T-cell (primary cell): Measurements from ENCODE around the gene POLR3H. TPM values are rescaled to one million over a fixed set of nuclear protein-coding genes. Genes with fewer than 3 reads are reported as not detected.

Source experiments
- ATAC-seq, 4 experiments: fragments of 200-7000 bp in 3 of 4; fragments of 150-1000 bp in 1 of 4; cut with Tn5 transposase; replicated peaks in 1 of 4; 1 replicate in 3 of 4; 2 replicates in 1 of 4; pipeline ENCODE4 v1.10.0; 2021; ENCODE audit warnings: moderate library complexity in 3 of 4, mild to moderate bottlenecking in 2 of 4, moderate number of reproducible peaks in 1 of 4
- CTCF ChIA-PET, 2 donors: fragments of 300-600 bp; sonication (Branson Sonifier 250); formaldehyde crosslinking; loops; one replicate each; lab custom pipeline; 2022; ENCODE audit warnings: antibody characterized with exemption in 2 of 2; lab: Charles Lee
- POLR2A ChIA-PET, 2 donors: fragments of 300-600 bp; sonication (Branson Sonifier 250); formaldehyde crosslinking; loops; one replicate each; lab custom pipeline; 2022; ENCODE audit warnings: antibody characterized with exemption in 2 of 2; lab: Charles Lee
- DNase-seq, 35 experiments: peaks; one replicate each; pipeline versions ENCODE4 v3.0.0 to v3.0.0-alpha.2; 2013 to 2023
- H3K27ac ChIP-seq: one replicate; pipeline ENCODE4 v1.5.1; 2013; ENCODE audit warnings: low read length
- H3K27me3 ChIP-seq, 2 experiments: replicated peaks in 1 of 2; 1 replicate in 1 of 2; 2 replicates in 1 of 2; pipeline versions ENCODE4 v1.6.1 to v1.7.0; 2013; ENCODE audit warnings: low read length in 1 of 2, mixed read lengths in 1 of 2; ENCODE audit not compliant: control insufficient read depth in 2 of 2, insufficient read depth in 2 of 2; ENCODE audit errors: extremely low read depth in 1 of 2
- H3K36me3 ChIP-seq, 2 donors: 1 replicate in 1 of 2; 2 replicates in 1 of 2; pipeline versions ENCODE4 v1.6.1 to v1.7.0; 2013; ENCODE audit warnings: low read length in 1 of 2; ENCODE audit not compliant: control insufficient read depth in 2 of 2, insufficient read depth in 1 of 2; ENCODE audit errors: extremely low read depth in 1 of 2
- H3K4me1 ChIP-seq, 2 experiments: 1 replicate in 1 of 2; 2 replicates in 1 of 2; pipeline versions ENCODE4 v1.6.1 to v1.7.0; 2013; ENCODE audit warnings: low read length in 2 of 2, mixed read lengths in 1 of 2; ENCODE audit not compliant: insufficient read depth in 2 of 2, control insufficient read depth in 1 of 2; ENCODE audit errors: extremely low read depth in 1 of 2
- H3K4me3 ChIP-seq, 2 donors: 1 replicate in 1 of 2; 2 replicates in 1 of 2; pipeline versions ENCODE4 v1.5.1 to v1.7.0; 2013; ENCODE audit warnings: mild to moderate bottlenecking in 2 of 2, low read length in 1 of 2, moderate library complexity in 1 of 2; ENCODE audit not compliant: control insufficient read depth in 1 of 2; ENCODE audit errors: extremely low read depth in 1 of 2
- H3K9me3 ChIP-seq: 2 replicates; pipeline ENCODE4 v1.7.0; 2013
- H3K27ac Mint-ChIP-seq, 2 donors: one replicate each; pipeline ENCODE4 v1.8.0; 2020 to 2021; ENCODE audit warnings: mild to moderate bottlenecking in 2 of 2, mixed read lengths in 2 of 2
- H3K27me3 Mint-ChIP-seq, 2 donors: one replicate each; pipeline ENCODE4 v1.8.0; 2021 to 2022; ENCODE audit warnings: mixed read lengths in 2 of 2
- H3K36me3 Mint-ChIP-seq: one replicate; pipeline ENCODE4 v1.8.0; 2021; ENCODE audit warnings: mixed read lengths
- H3K4me1 Mint-ChIP-seq, 3 donors: one replicate each; pipeline ENCODE4 v1.8.0; 2020 to 2022; ENCODE audit warnings: mixed read lengths in 3 of 3, mild to moderate bottlenecking in 1 of 3
- H3K4me3 Mint-ChIP-seq, 3 donors: one replicate each; pipeline ENCODE4 v1.8.0; 2020 to 2022; ENCODE audit warnings: mild to moderate bottlenecking in 3 of 3, mixed read lengths in 3 of 3, moderate library complexity in 3 of 3
- H3K9me3 Mint-ChIP-seq, 3 donors: one replicate each; pipeline ENCODE4 v1.8.0; 2020 to 2022; ENCODE audit warnings: mixed read lengths in 3 of 3
- WGBS: methylation state at CpG from one replicate; pipeline ENCODE4 v1.1.5; 2013; ENCODE audit warnings: missing lambda C conversion rate; ENCODE audit not compliant: insufficient coverage; 5-methylcytosine and 5-hydroxymethylcytosine counted together
- total RNA-seq, 35 experiments: library from RNA in 6 of 35; stranded (reverse) in 6 of 35; fragments of 120-200 nt in 1 of 35; gene quantifications; one replicate each; pipeline versions ENCODE4 v1.2.1 to v1.2.4 and lab custom pipeline; 2013 to 2026

The POLR3H gene
- total RNA-seq, 5 donors from 2014 or later (not counting 1 experiment from before 2014, with no cell fraction given) = 20.6 to 57.7 (median 44.9) TPM

GRCh38 chr22:41542224-41542623 is 2.0 kb downstream of the POLR3H start:
- WGBS = 100% methylated on average over 4 of the region's 4 CpGs
- H3K27ac ChIP-seq = no peak overlapping the region

GRCh38 chr22:41541484-41541883 is 2.8 kb downstream of the POLR3H start:
- H3K36me3 ChIP-seq = peaks cover 5 to 12% of the 10 kb centered on the region in 2 donors
- no peak overlapping the region for H3K27ac ChIP-seq
- no peak for ATAC-seq
- peaks cover 10 to 30% of the 10 kb centered on the region in 2 experiments for H3K4me1 ChIP-seq
- Mint-ChIP-seq H3K27ac (peak overlapping the region; percentile 6 to 7), H3K4me1 (peaks cover 38 to 46% (median 43%) of the 10 kb centered on the region in 3 donors), H3K27me3 (no peaks in the 10 kb centered on the region), H3K9me3 (no peaks in the 10 kb centered on the region), H3K36me3 (peaks cover 6% of the 10 kb centered on the region), H3K4me3 (peak overlapping the region; percentile 4 to 17 (median 5))
- ChIA-PET POLR2A (interaction anchor here in 1 of 2 donors (0.6 kb wide), 1 partner anchor 65 kb away, joined by 3 read pairs; no protein-coding TSS in a partner anchor), CTCF (interaction anchor here in 1 of 2 donors (0.6 kb wide), 1 partner anchor 912 kb away, joined by 5 read pairs; no protein-coding TSS in a partner anchor)
- no peak overlapping the region for H3K4me3 ChIP-seq
- no peak for DNase-seq
- H3K27me3 ChIP-seq = no peaks in the 10 kb centered on the region
- H3K9me3 ChIP-seq = no peaks in the 10 kb centered on the region
- 61% methylated on average over 3 of the region's 3 CpGs for WGBS

More at GRCh38 chr22:41542224-41542623, 2.0 kb downstream of the POLR3H start:
- DNase-seq (no peak), ATAC-seq (no peak)
- ChIA-PET CTCF (no interaction called here), POLR2A (interaction anchor here (0.6 kb wide), 2 partner anchors 64 kb away, joined by 3 to 12 read pairs; no protein-coding TSS in a partner anchor)
- Mint-ChIP-seq H3K9me3 (no peaks in the 10 kb centered on the region), H3K27ac (peak overlapping the region; percentile 70 to 87), H3K27me3 (no peaks in the 10 kb centered on the region), H3K4me3 (peak overlapping the region; percentile 93 to 99 (median 95)), H3K4me1 (peaks cover 38 to 46% (median 43%) of the 10 kb centered on the region in 3 donors), H3K36me3 (peaks cover 6% of the 10 kb centered on the region)
- Histone ChIP-seq H3K36me3 (peaks cover 5 to 12% of the 10 kb centered on the region in 2 donors), H3K27me3 (no peaks in the 10 kb centered on the region), H3K4me3 (no peak overlapping the region), H3K4me1 (peaks cover 10 to 30% of the 10 kb centered on the region in 2 experiments), H3K9me3 (no peaks in the 10 kb centered on the region)

GRCh38 chr22:41540365-41540764 is 3.9 kb downstream of the POLR3H start:
- H3K36me3 Mint-ChIP-seq = peaks cover 6% of the 10 kb centered on the region
- H3K27me3 ChIP-seq = no peaks in the 10 kb centered on the region
- peaks cover 10 to 29% of the 10 kb centered on the region in 2 experiments for H3K4me1 ChIP-seq
- WGBS = 100% methylated on average over 2 of the region's 7 CpGs
- H3K27ac ChIP-seq = no peak overlapping the region
- peaks cover 36 to 43% (median 43%) of the 10 kb centered on the region in 3 donors for H3K4me1 Mint-ChIP-seq
- ATAC-seq (no peak), DNase-seq (no peak)
- H3K27ac Mint-ChIP-seq = peak overlapping the region; percentile 5 to 36
- H3K4me3 ChIP-seq = no peak overlapping the region
- H3K4me3 Mint-ChIP-seq = no peak overlapping the region
- H3K36me3 ChIP-seq = peaks cover 5 to 12% of the 10 kb centered on the region in 2 donors
- CTCF ChIA-PET = no interaction called here
- H3K9me3 ChIP-seq = no peaks in the 10 kb centered on the region
- H3K9me3 Mint-ChIP-seq = no peaks in the 10 kb centered on the region
- POLR2A ChIA-PET = no interaction called here
- no peaks in the 10 kb centered on the region for H3K27me3 Mint-ChIP-seq

- POLR2A ChIA-PET = no interaction called here
Observed at GRCh38 chr22:41540006-41540315, 4.3 kb downstream of the POLR3H start.

GRCh38 chr22:41539146-41540005 is 4.9 kb downstream of the POLR3H start:
- H3K9me3 ChIP-seq = no peaks in the 10 kb centered on the region
- H3K9me3 Mint-ChIP-seq = no peaks in the 10 kb centered on the region
- peaks cover 26 to 37% (median 36%) of the 10 kb centered on the region in 3 donors for H3K4me1 Mint-ChIP-seq
- H3K27ac Mint-ChIP-seq = peak overlapping the region; percentile 32 to 36
- peaks cover 6% of the 10 kb centered on the region for H3K36me3 Mint-ChIP-seq
- ATAC-seq (no peak), DNase-seq (no peak)
- H3K4me3 ChIP-seq = no peak overlapping the region
- no peaks in the 10 kb centered on the region for H3K27me3 ChIP-seq
- H3K27ac ChIP-seq = no peak overlapping the region
- no peaks in the 10 kb centered on the region for H3K27me3 Mint-ChIP-seq
- POLR2A ChIA-PET = no interaction called here
- no peak overlapping the region for H3K4me3 Mint-ChIP-seq
- WGBS = 91% methylated on average over 6 of the region's 13 CpGs
- H3K4me1 ChIP-seq = peaks cover 5 to 20% of the 10 kb centered on the region in 2 experiments
- CTCF ChIA-PET = interaction anchor here (0.5 to 0.6 kb wide), 2 partner anchors 99 to 1099 kb away, joined by 3 to 5 read pairs; no protein-coding TSS in a partner anchor
- H3K36me3 ChIP-seq = peaks cover 5 to 16% of the 10 kb centered on the region in 2 donors

More at GRCh38 chr22:41540006-41540315, 4.3 kb downstream of the POLR3H start:
- H3K4me1 Mint-ChIP-seq = peaks cover 32 to 42% (median 41%) of the 10 kb centered on the region in 3 donors
- WGBS = 100% methylated on average over 3 of the region's 3 CpGs
- Histone ChIP-seq H3K36me3 (peaks cover 5 to 12% of the 10 kb centered on the region in 2 donors), H3K4me1 (peaks cover 9 to 25% of the 10 kb centered on the region in 2 experiments), H3K4me3 (no peak overlapping the region), H3K27ac (no peak overlapping the region), H3K27me3 (no peaks in the 10 kb centered on the region), H3K9me3 (no peaks in the 10 kb centered on the region)
- peaks cover 6% of the 10 kb centered on the region for H3K36me3 Mint-ChIP-seq
- peak overlapping the region in 1 of 2 donors; percentile 36 for H3K27ac Mint-ChIP-seq
- DNase-seq (no peak), ATAC-seq (no peak)
- no peaks in the 10 kb centered on the region for H3K27me3 Mint-ChIP-seq
- no peaks in the 10 kb centered on the region for H3K9me3 Mint-ChIP-seq
- CTCF ChIA-PET = interaction anchor here in 1 of 2 donors (0.5 kb wide), 1 partner anchor 1099 kb away, joined by 3 read pairs; no protein-coding TSS in a partner anchor
- H3K4me3 Mint-ChIP-seq = no peak overlapping the region

GRCh38 chr22:41538583-41538982 is 5.7 kb downstream of the POLR3H start:
- CTCF ChIA-PET = interaction anchor here in 1 of 2 donors (0.6 kb wide), 1 partner anchor 100 kb away, joined by 5 read pairs; no protein-coding TSS in a partner anchor
- POLR2A ChIA-PET = no interaction called here
- 98% methylated on average over 5 of the region's 8 CpGs for WGBS

More at GRCh38 chr22:41538583-41538982, 5.7 kb downstream of the POLR3H start:
- H3K4me3 Mint-ChIP-seq = no peak overlapping the region
- Histone ChIP-seq H3K9me3 (no peaks in the 10 kb centered on the region), H3K27ac (no peak overlapping the region), H3K27me3 (no peaks in the 10 kb centered on the region), H3K36me3 (peaks cover 5 to 20% of the 10 kb centered on the region in 2 donors), H3K4me1 (peaks cover 4 to 16% of the 10 kb centered on the region in 2 experiments), H3K4me3 (no peak overlapping the region)
- ATAC-seq (no peak), DNase-seq (no peak)
- H3K27me3 Mint-ChIP-seq = no peaks in the 10 kb centered on the region
- H3K36me3 Mint-ChIP-seq = peaks cover 6% of the 10 kb centered on the region
- H3K4me1 Mint-ChIP-seq = peaks cover 23 to 33% (median 32%) of the 10 kb centered on the region in 3 donors
- no peak overlapping the region for H3K27ac Mint-ChIP-seq
- H3K9me3 Mint-ChIP-seq = no peaks in the 10 kb centered on the region
